ENCODE measurements around the gene ATF4. TPM values are rescaled to one million over a fixed set of nuclear protein-coding genes. Genes with fewer than 3 reads are reported as not detected.

The ATF4 gene
- total and polyA plus RNA-seq, 2 of the 13 experiments (the other 11 are each of a cell fraction or from before 2014, with no cell fraction given) = 486 to 1,297 TPM

DNA sequence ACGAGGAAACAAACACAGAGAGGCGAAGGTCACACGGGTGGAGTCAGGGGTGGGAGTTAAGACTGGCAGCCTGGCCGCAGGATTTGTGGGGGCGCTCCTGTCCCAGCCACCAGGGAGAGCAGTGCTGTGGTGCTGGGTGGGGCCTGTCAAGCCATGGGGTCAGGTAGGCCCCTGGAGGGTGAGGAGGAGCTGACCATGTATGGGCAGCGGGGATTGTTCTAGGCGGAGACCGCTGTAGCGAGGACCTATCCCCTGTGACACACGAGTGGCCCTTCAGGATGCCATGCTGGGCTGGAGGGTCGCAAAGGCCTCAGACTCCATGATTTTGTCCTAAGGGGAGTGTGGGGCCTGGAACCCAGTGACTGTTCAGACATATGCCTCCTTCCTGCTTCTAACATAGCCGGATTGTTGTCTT is 13.7 kb downstream of the ATF4 start:
- ChIA-PET POLR2A (interaction anchor here (1.0 to 4.1 kb wide), 10 partner anchors 11 to 510 kb away, joined by 3 to 15 read pairs (median 8); partner anchors contain the start of genes ATF4, MIEF1 and RPL3), CTCF (ENCODE audit: low intra/inter-chr PET ratio, low total read pairs) (interaction anchor here (0.7 to 4.0 kb wide), 5 partner anchors 38 to 815 kb away, joined by 3 to 21 read pairs (median 8); no protein-coding TSS in a partner anchor)
- Histone ChIP-seq H3K36me3 (replicated peaks in 1 of 2; ENCODE audit: control insufficient read depth in 1 of 2, insufficient read depth in 2 of 2, low read length in 2 of 2) (peaks cover 2 to 8% of the 10 kb centered on the region in 2 experiments; a peak in 3 of 5 replicates), H2AFZ (ENCODE audit: low read length) (peak overlapping the region; percentile 92), H3K27me3 (ENCODE audit: control insufficient read depth in 1 of 2, insufficient read depth in 2 of 2, low read length in 2 of 2) (peaks cover 0 to 14% of the 10 kb centered on the region in 2 experiments; a peak in 3 of 5 replicates), H3K4me2 (ENCODE audit: low read depth, low read length) (peak overlapping the region; percentile 95), H3K9me3 (ENCODE audit: low read length) (no peaks in the 10 kb centered on the region), H3K79me2 (ENCODE audit: insufficient read depth, low read length) (peaks cover 18% of the 10 kb centered on the region), H3K4me1 (ENCODE audit: insufficient read depth, low read length) (peaks cover 52% of the 10 kb centered on the region), H3K4me3 (replicated peaks in 1 of 3; ENCODE audit: insufficient read depth in 1 of 3, low read depth in 2 of 3, low read length in 3 of 3) (peak overlapping the region; percentile 55 to 77 (median 59)), H4K20me1 (ENCODE audit: insufficient read depth, low read length) (peaks cover 6% of the 10 kb centered on the region), H3K27ac (ENCODE audit: extremely low read length, insufficient read depth, low read length) (peak overlapping the region; percentile 56), H3K9ac (ENCODE audit: insufficient read depth, low read depth, low read length) (peak overlapping the region; percentile 57)
- peak; percentile 62 for ATAC-seq
- BruUV-seq (replicated peaks) = no TSS peak
- peak; percentile 73 for DNase-seq (ENCODE audit: low spot score)
- intact Hi-C loops (cut with micrococcal nuclease; ENCODE audit: unreplicated experiment) (loop anchor here (2.0 kb wide), 1 partner anchor 503 kb away; no protein-coding TSS in a partner anchor), in situ Hi-C loops (cut with HindIII; ENCODE audit: extremely low pct_ligation_motif_present, low pct_unique_long_range_greater_than_20kb) (no loop called here)
- 16% methylated on average over 5 of the region's 12 CpGs for WGBS (ENCODE audit: low lambda C conversion rate)
- FAIRE-seq = no peak
- 0 out of 2 replicates have a peak, but pooled peaks have one; percentile 63 for TF ChIP-seq ZNF546 (CRISPR knock-in tag; conservative IDR thresholded peaks at IDR 0.05)
- TF ChIP-seq ZFP36L2 (CRISPR knock-in tag; IDR thresholded peaks at IDR 0.05) = no peak
- 0 out of 2 replicates have a peak, but pooled peaks have one; percentile 17 for TF ChIP-seq ZIK1 (CRISPR knock-in tag; IDR thresholded peaks at IDR 0.05; ENCODE audit: borderline replicate concordance, low read depth)
- TF ChIP-seq SOX6 (IDR thresholded peaks at IDR 0.05) = no peak
- TF ChIP-seq SOX6 (CRISPR knock-in tag; IDR thresholded peaks at IDR 0.05) = peak; percentile 56
- TF ChIP-seq TEAD3 (CRISPR knock-in tag; optimal IDR thresholded peaks at IDR 0.05; ENCODE audit: borderline replicate concordance) = peak; percentile 27
- TF ChIP-seq, protein P1, sequence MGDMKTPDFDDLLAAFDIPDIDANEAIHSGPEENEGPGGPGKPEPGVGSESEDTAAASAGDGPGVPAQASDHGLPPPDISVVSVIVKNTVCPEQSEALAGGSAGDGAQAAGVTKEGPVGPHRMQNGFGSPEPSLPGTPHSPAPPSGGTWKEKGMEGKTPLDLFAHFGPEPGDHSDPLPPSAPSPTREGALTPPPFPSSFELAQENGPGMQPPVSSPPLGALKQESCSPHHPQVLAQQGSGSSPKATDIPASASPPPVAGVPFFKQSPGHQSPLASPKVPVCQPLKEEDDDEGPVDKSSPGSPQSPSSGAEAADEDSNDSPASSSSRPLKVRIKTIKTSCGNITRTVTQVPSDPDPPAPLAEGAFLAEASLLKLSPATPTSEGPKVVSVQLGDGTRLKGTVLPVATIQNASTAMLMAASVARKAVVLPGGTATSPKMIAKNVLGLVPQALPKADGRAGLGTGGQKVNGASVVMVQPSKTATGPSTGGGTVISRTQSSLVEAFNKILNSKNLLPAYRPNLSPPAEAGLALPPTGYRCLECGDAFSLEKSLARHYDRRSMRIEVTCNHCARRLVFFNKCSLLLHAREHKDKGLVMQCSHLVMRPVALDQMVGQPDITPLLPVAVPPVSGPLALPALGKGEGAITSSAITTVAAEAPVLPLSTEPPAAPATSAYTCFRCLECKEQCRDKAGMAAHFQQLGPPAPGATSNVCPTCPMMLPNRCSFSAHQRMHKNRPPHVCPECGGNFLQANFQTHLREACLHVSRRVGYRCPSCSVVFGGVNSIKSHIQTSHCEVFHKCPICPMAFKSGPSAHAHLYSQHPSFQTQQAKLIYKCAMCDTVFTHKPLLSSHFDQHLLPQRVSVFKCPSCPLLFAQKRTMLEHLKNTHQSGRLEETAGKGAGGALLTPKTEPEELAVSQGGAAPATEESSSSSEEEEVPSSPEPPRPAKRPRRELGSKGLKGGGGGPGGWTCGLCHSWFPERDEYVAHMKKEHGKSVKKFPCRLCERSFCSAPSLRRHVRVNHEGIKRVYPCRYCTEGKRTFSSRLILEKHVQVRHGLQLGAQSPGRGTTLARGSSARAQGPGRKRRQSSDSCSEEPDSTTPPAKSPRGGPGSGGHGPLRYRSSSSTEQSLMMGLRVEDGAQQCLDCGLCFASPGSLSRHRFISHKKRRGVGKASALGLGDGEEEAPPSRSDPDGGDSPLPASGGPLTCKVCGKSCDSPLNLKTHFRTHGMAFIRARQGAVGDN (CRISPR knock-in tag; IDR thresholded peaks at IDR 0.05) = peak; percentile 82
- TF ChIP-seq, protein P2, sequence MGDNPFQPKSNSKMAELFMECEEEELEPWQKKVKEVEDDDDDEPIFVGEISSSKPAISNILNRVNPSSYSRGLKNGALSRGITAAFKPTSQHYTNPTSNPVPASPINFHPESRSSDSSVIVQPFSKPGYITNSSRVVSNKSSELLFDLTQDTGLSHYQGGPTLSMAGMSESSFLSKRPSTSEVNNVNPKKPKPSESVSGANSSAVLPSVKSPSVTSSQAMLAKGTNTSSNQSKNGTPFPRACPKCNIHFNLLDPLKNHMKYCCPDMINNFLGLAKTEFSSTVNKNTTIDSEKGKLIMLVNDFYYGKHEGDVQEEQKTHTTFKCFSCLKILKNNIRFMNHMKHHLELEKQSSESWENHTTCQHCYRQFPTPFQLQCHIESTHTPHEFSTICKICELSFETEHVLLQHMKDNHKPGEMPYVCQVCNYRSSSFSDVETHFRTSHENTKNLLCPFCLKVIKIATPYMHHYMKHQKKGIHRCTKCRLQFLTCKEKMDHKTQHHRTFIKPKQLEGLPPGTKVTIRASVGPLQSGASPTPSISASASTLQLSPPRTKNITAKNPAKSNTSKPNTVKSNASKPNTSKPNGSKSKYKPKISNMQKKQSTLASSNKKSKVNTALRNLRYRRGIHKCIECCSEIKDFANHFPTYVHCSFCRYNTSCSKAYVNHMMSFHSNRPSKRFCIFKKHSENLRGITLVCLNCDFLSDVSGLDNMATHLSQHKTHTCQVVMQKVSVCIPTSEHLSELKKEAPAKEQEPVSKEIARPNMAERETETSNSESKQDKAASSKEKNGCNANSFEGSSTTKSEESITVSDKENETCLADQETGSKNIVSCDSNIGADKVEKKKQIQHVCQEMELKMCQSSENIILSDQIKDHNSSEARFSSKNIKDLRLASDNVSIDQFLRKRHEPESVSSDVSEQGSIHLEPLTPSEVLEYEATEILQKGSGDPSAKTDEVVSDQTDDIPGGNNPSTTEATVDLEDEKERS (CRISPR knock-in tag; IDR thresholded peaks at IDR 0.05) = 0 out of 2 replicates have a peak, but pooled peaks have one; percentile 31
- TF ChIP-seq KDM2A (CRISPR knock-in tag; IDR thresholded peaks at IDR 0.05; ENCODE audit: borderline replicate concordance, low read depth) = peak; percentile 36; the same call in 1 of the 2 replicates
- no peak for TF ChIP-seq MBNL3 (CRISPR knock-in tag; conservative IDR thresholded peaks at IDR 0.05)
- peak; percentile 18; the same call in 1 of the 2 replicates for TF ChIP-seq RARA (CRISPR knock-in tag; IDR thresholded peaks at IDR 0.05)
- TF ChIP-seq, protein P3, sequence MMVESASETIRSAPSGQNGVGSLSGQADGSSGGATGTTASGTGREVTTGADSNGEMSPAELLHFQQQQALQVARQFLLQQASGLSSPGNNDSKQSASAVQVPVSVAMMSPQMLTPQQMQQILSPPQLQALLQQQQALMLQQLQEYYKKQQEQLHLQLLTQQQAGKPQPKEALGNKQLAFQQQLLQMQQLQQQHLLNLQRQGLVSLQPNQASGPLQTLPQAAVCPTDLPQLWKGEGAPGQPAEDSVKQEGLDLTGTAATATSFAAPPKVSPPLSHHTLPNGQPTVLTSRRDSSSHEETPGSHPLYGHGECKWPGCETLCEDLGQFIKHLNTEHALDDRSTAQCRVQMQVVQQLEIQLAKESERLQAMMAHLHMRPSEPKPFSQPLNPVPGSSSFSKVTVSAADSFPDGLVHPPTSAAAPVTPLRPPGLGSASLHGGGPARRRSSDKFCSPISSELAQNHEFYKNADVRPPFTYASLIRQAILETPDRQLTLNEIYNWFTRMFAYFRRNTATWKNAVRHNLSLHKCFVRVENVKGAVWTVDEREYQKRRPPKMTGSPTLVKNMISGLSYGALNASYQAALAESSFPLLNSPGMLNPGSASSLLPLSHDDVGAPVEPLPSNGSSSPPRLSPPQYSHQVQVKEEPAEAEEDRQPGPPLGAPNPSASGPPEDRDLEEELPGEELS (CRISPR knock-in tag; IDR thresholded peaks at IDR 0.05) = peak; percentile 49
- TF ChIP-seq CENPX (CRISPR knock-in tag; IDR thresholded peaks at IDR 0.05) = no peak
- TF ChIP-seq ZMYM3 (CRISPR knock-in tag; IDR thresholded peaks at IDR 0.05) = 0 out of 2 replicates have a peak, but pooled peaks have one; percentile 19

Measured in HepG2 (cell line).